NCI-H748 treated with DMSO at 0.1 percent for 48 hours (cell line): ENCODE data around the gene USP12.
A peak's percentile ranks its signal among the peaks of the same experiment; 100 is the strongest.
"Not testable (repeated sequence)": the region's sequence is repeated elsewhere in the genome, so short reads cannot be mapped to it uniquely, and the experiment has no call there.

ENCODE experiments used
- DNase-seq: peaks from one replicate; lab custom pipeline; 2025; lab: John Stamatoyannopoulos, UW

The USP12 gene

DNA sequence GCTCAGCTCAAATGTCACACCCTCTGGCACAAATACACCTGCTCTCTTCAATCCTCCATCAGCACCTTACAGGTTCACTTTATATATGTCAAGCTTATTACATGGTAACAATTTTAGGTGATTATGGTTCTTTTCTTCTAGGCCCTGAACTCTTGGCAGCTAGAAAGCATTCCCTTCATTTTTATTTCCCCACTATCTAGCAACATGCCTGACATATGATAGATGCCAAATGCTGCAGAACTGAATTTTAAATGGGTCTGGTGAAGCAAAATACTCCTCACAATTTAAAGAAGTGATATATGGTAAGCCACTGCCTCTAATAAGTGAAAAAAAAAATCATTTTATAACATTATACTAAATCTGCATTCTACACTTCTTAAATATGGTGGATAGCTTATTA is 95.2 kb downstream of the USP12 start:
- DNase-seq: peak; percentile 92

GRCh38 chr13:27073186-27073585 is 98.4 kb downstream of the USP12 start:
- DNase-seq: no peak

GRCh38 chr13:27066123-27066522 is 105.5 kb downstream of the USP12 start:
- DNase-seq: not testable (repeated sequence)

DNA sequence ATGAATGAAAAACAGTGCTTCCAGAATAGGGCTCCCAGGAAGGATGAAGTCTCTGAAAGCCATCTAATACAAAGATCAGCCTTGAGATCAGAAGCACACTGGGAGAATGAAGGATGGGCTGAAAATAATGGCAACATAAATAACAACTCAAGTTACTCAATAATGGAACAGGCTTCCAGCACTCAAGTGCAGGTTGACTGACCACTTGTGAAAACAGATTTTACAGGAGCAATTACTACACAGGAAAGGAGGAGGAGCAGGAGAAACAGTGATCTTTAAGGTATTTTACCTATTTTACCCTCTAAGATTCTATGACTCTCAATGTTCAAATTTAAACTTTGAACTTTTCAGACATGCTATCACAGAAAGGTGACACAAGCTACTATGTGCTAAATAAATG is 106.0 kb downstream of the USP12 start:
- no peak for DNase-seq

DNA sequence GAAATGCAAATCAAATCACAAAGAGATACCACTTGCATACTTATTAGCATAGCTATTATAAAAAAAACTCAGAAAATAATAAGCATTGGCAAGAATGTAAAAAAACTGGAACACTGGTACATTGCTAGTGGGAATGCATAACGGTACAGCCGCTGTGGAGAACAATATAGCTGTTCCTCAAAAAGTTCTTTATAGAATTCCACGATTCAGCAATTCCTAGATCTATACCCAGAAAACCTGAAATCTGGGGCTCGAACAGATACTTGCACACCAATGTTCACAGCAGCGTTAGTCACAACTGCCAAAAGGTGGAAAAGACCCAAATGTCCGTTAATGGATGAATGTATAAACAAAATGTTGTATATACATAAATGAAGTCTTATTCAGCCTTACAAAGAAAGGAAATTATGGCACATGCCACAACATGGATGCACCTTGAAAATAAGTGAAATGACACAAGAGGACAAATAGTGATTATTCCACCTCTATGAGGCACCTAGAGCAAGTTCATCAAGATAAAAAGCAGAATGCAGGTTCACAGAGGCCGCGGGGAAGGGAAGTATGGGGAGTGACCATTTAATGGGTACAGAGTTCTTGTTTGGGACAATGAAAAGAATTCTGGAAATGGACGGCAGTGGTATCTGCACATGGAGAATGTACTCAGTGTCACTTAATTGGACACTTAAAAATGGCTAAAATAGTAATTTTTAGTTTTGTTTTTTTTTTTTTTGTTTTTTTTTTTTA is 107.2 kb downstream of the USP12 start:
- DNase-seq: no peak

- no peak for DNase-seq
Measured at GRCh38 chr13:27057817-27058216, 113.8 kb downstream of the USP12 start.

DNA sequence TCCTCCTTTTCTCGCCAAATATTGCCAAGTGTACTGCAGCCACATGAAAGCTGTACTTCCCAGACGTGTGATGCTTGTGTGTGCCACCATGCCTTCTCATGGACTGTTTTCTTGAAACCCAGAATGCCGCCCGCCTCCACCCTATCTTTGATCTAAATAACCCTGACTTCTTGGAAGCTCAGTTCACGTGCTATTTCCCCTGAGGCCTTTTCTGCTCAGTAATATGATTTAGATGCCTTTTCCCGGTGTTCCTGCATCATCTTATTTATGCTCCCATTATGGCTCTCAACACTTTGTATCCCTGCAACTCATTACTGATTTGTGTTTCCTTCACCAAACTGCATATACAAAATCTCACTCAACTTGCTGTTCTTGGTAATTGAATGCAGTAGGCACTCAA is 116.1 kb downstream of the USP12 start:
- DNase-seq: no peak

DNA sequence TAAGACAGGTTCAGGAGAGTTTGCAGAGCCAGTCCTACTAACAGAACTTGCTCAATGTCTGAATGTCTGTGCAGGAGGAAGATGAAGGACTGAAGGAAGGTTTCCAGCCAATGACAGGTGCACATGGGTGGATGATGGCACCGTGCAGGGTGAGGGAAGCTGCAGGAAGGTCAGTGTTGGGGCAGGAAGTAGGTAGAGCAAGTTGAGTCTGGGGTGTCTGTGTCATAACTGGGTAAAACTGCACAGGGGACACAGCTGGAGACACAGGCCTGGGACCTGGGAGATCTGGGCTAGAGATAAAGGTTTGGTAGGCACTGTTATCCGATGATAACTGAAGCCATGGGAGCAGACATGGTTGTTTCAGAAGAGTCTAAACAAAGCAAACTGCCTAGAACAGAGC is 116.9 kb downstream of the USP12 start:
- DNase-seq: no peak

DNA sequence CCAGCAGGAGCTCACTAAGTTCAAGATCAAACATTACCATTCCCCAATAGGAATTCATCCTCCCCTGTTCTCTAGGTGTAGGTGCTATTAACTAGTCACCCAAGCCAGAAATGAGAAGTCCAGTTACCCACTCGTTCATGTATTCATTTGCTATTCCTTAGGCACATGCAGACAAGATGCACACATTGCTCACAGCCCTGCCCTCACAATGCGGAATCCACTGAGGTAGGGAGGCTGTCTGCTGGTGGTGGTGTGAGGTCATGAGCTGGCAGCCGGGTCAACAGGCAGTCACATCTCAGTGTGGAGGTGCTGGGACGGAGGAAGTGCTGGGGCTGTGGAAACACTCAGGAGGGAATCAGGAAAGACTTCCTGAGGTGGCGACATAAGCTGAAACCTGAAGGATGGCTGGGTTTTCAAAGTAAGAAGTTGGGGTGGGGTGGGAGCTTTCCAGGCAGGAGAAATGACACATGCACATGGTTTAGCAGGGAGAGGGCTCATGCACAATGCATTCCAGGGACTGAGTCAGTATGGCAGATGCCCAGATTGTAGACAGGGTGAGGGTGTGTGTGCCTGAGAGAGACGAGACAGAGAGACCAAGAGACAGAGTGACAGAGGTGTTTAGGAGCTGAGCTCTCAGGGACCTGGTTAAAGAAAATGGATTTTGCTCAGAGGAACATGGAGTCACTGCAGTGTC is 117.6 kb downstream of the USP12 start:
- DNase-seq: no peak

DNA sequence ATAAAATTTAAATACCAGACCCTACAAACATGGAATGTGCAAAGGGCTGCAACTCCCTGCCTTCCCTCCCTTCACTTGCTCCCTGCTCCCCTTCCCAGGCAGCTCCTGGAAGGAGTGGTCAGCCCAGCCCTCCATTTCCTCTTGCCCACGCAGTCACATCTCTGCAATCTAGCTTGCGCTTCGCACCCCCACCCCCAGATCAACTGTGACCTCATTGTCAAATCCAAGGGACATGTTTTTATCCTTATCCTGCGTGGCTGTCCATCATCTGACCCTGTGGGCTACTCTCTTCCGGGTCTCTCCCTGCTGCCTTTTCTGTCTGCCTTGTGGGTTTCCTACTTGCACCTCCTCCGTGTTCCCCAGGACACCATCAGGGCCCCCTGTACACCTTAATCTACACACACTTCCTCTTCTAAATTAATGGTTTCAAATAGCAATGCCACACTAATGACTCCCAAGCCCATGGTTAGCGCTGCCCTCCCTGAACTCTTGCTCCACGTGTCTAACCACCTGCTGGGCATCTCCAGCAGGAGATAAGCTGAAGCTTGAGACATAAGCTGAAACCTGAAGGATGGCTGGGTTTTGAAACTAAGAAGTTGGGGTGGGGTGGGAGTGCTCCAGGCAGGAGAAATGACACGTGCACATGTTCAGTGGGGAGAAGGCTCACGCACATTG is 118.3 kb downstream of the USP12 start:
- DNase-seq: no peak

- no peak for DNase-seq
Measured at GRCh38 chr13:27052551-27053208, 118.9 kb downstream of the USP12 start.

DNA sequence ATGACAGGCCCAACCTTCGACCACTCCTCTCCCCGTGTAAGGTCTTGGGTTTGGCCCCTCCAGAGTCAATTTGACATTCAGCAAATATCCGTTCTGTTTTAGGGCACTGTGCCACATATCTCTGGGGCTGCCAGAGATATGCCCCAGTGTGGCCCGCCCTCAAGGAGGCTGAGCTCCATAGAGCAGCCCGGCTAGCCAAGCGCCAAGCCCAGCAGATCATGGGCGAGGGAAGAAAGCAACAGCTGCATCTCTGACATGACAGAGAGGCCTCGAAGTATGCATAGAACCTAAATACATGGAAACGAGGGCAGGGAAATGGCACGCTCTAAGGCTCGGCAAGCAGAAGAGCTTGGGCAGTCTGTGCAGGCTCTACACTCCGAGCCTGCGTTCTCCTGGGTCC is 124.5 kb downstream of the USP12 start:
- DNase-seq: no peak

GRCh38 chr13:27044837-27045570 is 126.6 kb downstream of the USP12 start:
- no peak for DNase-seq

DNA sequence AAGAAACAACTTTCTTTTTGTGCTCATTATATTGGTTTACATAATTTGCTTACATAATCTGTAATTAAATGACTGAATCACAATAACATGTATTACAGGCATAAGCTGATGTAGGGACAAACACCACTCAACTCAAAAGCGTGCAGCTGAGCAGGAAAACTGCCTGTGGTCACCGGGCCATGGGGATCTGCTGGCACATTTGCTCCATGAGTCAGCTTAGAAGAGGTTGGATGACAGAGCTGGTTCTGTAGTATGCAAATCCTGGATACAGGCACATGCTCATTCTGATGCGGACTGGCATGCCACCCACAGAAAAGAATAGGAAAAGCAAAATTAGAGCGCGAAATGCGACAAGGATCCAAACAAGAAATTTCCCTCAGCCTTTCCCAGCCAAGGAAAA is 128.6 kb downstream of the USP12 start:
- DNase-seq: no peak

GRCh38 chr13:27041341-27041740 is 130.3 kb downstream of the USP12 start:
- DNase-seq: no peak

GRCh38 chr13:27040826-27041108 is 130.8 kb downstream of the USP12 start:
- no peak for DNase-seq

GRCh38 chr13:27039171-27039701 is 132.4 kb downstream of the USP12 start:
- no peak for DNase-seq

- DNase-seq: no peak
Measured at GRCh38 chr13:27038323-27038722, 133.3 kb downstream of the USP12 start.

GRCh38 chr13:27037571-27037970 is 134.0 kb downstream of the USP12 start:
- no peak for DNase-seq

- no peak for DNase-seq
Measured at GRCh38 chr13:27037171-27037570, 134.4 kb downstream of the USP12 start.

DNA sequence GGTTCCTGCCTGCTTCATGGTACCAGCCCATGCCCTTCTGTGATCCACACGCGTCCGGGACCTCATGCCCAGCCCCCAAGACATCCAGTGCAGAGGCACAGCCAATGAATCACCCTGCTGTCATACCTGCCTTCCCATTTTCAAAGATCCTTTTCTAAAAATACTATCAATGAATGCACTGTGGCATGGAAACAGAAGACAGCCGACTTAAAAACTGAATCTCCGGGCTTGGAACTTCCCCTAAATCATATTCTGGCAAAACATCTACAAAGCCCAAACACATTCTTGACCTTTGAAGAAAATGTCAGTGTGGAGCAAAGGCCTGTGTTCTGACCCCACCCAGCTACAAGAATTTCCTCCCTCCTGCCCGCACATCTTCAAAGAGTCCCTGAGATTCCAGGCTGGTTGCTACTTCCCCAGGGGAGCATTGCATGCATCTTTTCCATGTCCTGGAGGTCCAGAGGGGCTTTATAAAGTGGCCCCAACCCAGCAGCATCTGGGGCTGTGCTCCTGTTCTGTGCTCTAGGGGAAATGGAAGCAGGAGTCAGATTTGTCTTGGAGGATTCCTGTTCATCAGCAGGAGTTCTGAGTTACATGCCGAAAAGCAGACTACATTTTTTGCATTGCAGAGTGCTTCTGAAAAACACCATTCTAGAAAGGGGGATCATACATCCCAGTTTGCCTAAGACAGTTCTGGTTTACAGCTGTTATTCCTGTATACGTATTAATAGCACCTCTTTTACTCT is 135.2 kb downstream of the USP12 start:
- DNase-seq: no peak
